H1 (cell line): Measurements from ENCODE around the gene IQGAP3. TPM values are rescaled to one million over a fixed set of nuclear protein-coding genes. Genes with fewer than 3 reads are reported as not detected.
A peak's percentile ranks its signal among the peaks of the same experiment; 100 is the strongest.

Experiments used
- BRCA1 ChIP-seq: IDR thresholded peaks from 2 replicates; pipeline ENCODE4 v1.6.1; 2012; ENCODE audit warnings: low read depth, low read length, improper control_type of control experiment
- CBX5 ChIP-seq: fragments of 300-800, 300-1000 bp; sonication (generic); IDR thresholded peaks from 2 replicates; pipeline ENCODE4 v1.7.1; 2016; ENCODE audit warnings: antibody characterized with exemption, low read length, low read depth
- CEBPB ChIP-seq: IDR thresholded peaks from 2 replicates; pipeline ENCODE4 v1.6.1; 2012; ENCODE audit warnings: low read depth, low read length
- CHD1 ChIP-seq: IDR thresholded peaks from 2 replicates; pipeline ENCODE4 v1.6.1; 2012; ENCODE audit warnings: low read depth, low read length, improper control_type of control experiment
- CTBP2 ChIP-seq: IDR thresholded peaks from 2 replicates; pipeline ENCODE4 v1.7.0; 2011; ENCODE audit warnings: borderline replicate concordance, mild to moderate bottlenecking, moderate library complexity, mixed read lengths, low read length; ENCODE audit not compliant: insufficient read depth, insufficient read length
- GABPA ChIP-seq: IDR thresholded peaks from 2 replicates; pipeline ENCODE4 v1.6.1; 2011; ENCODE audit warnings: mild to moderate bottlenecking, low read length, moderate library complexity, borderline replicate concordance; ENCODE audit not compliant: insufficient read depth
- GTF2F1 ChIP-seq: IDR thresholded peaks from 2 replicates; pipeline ENCODE4 v1.6.1; 2012; ENCODE audit warnings: low read depth, low read length, improper control_type of control experiment, borderline replicate concordance
- HDAC6 ChIP-seq: IDR thresholded peaks from one replicate; pipeline ENCODE4 v1.7.1; 2012; ENCODE audit warnings: low read depth, mild to moderate bottlenecking, inconsistent platforms, low read length, moderate library complexity
- JUND ChIP-seq: IDR thresholded peaks from 2 replicates; pipeline ENCODE4 v1.6.1; 2011; ENCODE audit warnings: mild to moderate bottlenecking, improper control_type of control experiment, low read length
- KDM1A ChIP-seq: fragments of 200-600, 300-600 bp; sonication (generic); IDR thresholded peaks from 2 replicates; pipeline ENCODE4 v1.7.1; 2016; ENCODE audit warnings: mild to moderate bottlenecking, low read length, borderline replicate concordance
- KDM4A ChIP-seq: IDR thresholded peaks from one replicate; pipeline ENCODE4 v1.7.1; 2012; ENCODE audit warnings: low read depth, mild to moderate bottlenecking, moderate library complexity, low read length, inconsistent platforms; ENCODE audit not compliant: severe bottlenecking
- KDM5A ChIP-seq: fragments of 200-600 bp; IDR thresholded peaks from 2 replicates; pipeline ENCODE4 v1.7.1; 2012; ENCODE audit warnings: mild to moderate bottlenecking, low read length, inconsistent platforms, mixed read lengths
- MAFK ChIP-seq: IDR thresholded peaks from 2 replicates; pipeline ENCODE4 v1.6.1; 2012; ENCODE audit warnings: low read depth, mild to moderate bottlenecking, improper control_type of control experiment, low read length
- NANOG ChIP-seq: IDR thresholded peaks from 2 replicates; pipeline ENCODE4 v1.6.1; 2011; ENCODE audit warnings: low read length, low read depth, mild to moderate bottlenecking, inconsistent platforms; ENCODE audit not compliant: insufficient read depth, poor library complexity, severe bottlenecking
- POLR2AphosphoS5 ChIP-seq: IDR thresholded peaks from 2 replicates; pipeline ENCODE4 v1.6.1; 2011; ENCODE audit warnings: low read depth, low read length
- RNF2 ChIP-seq: fragments of 200-900, 300-1000 bp; sonication (generic); IDR thresholded peaks from 2 replicates; pipeline ENCODE4 v1.7.1; 2016; ENCODE audit warnings: borderline replicate concordance, low read depth, mild to moderate bottlenecking, antibody characterized with exemption, low read length; ENCODE audit not compliant: poor library complexity, severe bottlenecking; ENCODE audit errors: missing control alignments
- RXRA ChIP-seq: IDR thresholded peaks from 2 replicates; pipeline ENCODE4 v1.6.1; 2011; ENCODE audit warnings: low read depth, mild to moderate bottlenecking, low read length, moderate library complexity; ENCODE audit not compliant: insufficient read depth
- SIX5 ChIP-seq: IDR thresholded peaks from 2 replicates; pipeline ENCODE4 v1.6.1; 2011; ENCODE audit warnings: mild to moderate bottlenecking, low read depth, low read length
- TAF1 ChIP-seq: IDR thresholded peaks from 2 replicates; pipeline ENCODE4 v1.6.1; 2011; ENCODE audit warnings: mild to moderate bottlenecking, low read depth, low read length
- TAF7 ChIP-seq: optimal IDR thresholded peaks from 2 replicates; pipeline ENCODE3; 2011; ENCODE audit warnings: low read depth, mild to moderate bottlenecking, inconsistent platforms, low read length, moderate library complexity, borderline replicate concordance
- TCF12 ChIP-seq: IDR thresholded peaks from 2 replicates; pipeline ENCODE4 v1.6.1; 2011; ENCODE audit warnings: low read depth, mild to moderate bottlenecking, low read length
- YY1 ChIP-seq: IDR thresholded peaks from 2 replicates; pipeline ENCODE4 v1.6.1; 2011; ENCODE audit warnings: low read depth, mild to moderate bottlenecking, low read length
- polyA plus RNA-seq, 7 experiments: library from polyadenylated mRNA; depleted of rRNA in 3 of 7; stranded (reverse) in 5 of 7; unstranded in 2 of 7; fragments of >200 nt in 5 of 7; fragments of 200-250 nt in 2 of 7; gene quantifications; 1 replicate in 5 of 7; 2 replicates in 1 of 7; 4 replicates in 1 of 7; pipeline versions ENCODE4 v1.2.1 to v1.2.3, GENCODE V29; 2011 to 2013; ENCODE audit warnings: missing spikeins in 2 of 7, mixed read lengths in 2 of 7
- total RNA-seq: library from RNA; stranded (reverse); fragmentation: NEBNext Ultra II Directional; extraction: Animal tissue kit (Norgen Biotek cat#: 25700); gene quantifications from 2 replicates; pipeline ENCODE4 v1.2.1, GENCODE V29; 2021
- TF ChIP-seq, protein P1 (sequence below): IDR thresholded peaks from 2 replicates; pipeline ENCODE4 v1.6.1; 2012; ENCODE audit warnings: low read length, inconsistent platforms

The IQGAP3 gene
- total and polyA plus RNA-seq, 2 of the 8 experiments (the other 6 are each of a cell fraction or from before 2014, with no cell fraction given) = 14.6 to 22.3 TPM

DNA sequence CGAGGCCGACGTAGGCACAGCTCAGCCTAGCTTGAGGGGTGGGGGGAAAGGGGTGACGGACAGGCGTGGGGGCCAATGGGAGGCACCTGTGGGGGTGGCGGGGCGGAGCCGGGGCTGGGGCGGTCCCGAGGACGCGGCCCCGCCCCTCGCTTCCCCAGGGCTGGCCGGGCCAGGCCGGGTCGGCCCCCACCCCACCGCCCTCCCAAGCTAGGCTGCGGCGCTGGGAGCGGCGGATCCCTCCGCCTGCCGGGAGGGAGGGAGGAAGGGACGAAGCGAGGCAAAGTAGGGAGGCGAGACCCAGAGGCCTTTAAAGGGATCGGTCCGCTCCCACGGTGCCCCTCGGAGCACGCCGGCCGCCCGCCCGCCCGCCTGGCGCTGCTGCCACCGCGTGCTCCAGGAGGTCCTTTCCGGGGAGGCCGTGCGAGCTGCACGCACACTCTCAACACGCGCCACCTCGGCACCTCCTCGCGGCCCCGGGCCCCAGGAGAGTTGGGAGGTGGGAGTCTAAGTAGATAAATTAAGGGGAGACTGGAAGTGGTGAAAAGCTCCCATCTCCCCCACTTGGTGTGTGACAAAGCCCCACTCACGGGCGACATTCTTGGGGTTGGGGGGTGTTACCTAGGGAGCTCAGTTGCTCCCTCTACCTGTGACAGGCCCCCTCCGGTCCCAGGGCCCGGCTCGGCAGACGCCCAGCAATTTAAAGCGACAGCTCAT is 71.4 kb downstream of the IQGAP3 start (continued):
- TF ChIP-seq JUND (no peak), NANOG (no peak), SIX5 (no peak), KDM4A (peak; percentile 49), KDM5A (no peak), YY1 (no peak), GABPA (no peak), HDAC6 (no peak), MAFK (no peak), BRCA1 (no peak), CHD1 (no peak), KDM1A (no peak; the same call in 1 of the 2 replicates), CTBP2 (peak; percentile 47), GTF2F1 (no peak), TAF7 (peak; percentile 37), TAF1 (0 out of 2 replicates have a peak, but pooled peaks have one; percentile 27), POLR2AphosphoS5 (peak; percentile 45; the same call in 1 of the 2 replicates), RNF2 (peak; percentile 37), CEBPB (no peak), TCF12 (0 out of 2 replicates have a peak, but pooled peaks have one; percentile 15), RXRA (no peak), CBX5 (no peak)
- TF ChIP-seq, protein P1, sequence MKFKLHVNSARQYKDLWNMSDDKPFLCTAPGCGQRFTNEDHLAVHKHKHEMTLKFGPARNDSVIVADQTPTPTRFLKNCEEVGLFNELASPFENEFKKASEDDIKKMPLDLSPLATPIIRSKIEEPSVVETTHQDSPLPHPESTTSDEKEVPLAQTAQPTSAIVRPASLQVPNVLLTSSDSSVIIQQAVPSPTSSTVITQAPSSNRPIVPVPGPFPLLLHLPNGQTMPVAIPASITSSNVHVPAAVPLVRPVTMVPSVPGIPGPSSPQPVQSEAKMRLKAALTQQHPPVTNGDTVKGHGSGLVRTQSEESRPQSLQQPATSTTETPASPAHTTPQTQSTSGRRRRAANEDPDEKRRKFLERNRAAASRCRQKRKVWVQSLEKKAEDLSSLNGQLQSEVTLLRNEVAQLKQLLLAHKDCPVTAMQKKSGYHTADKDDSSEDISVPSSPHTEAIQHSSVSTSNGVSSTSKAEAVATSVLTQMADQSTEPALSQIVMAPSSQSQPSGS = no peak
